Cardiac fibroblast (primary cell): Measurements from ENCODE around the gene KLHL13.
"Not testable (repeated sequence)": the region's sequence is repeated elsewhere in the genome, so short reads cannot be mapped to it uniquely, and the experiment has no call there.

Experiments used
- DNase-seq, 2 donors: peaks; one replicate each; pipeline versions ENCODE4 v3.0.0 to v3.0.0-alpha.2; 2010; ENCODE audit warnings: low read depth in 2 of 2
- H3K4me3 ChIP-seq, 2 donors: replicated peaks in 1 of 2; 1 replicate in 1 of 2; 2 replicates in 1 of 2; pipeline ENCODE4 v1.5.1; 2011; ENCODE audit warnings: low read depth in 2 of 2, low read length in 2 of 2, mild to moderate bottlenecking in 2 of 2, moderate library complexity in 1 of 2
- TF ChIP-seq, protein P1 (sequence below): IDR thresholded peaks from one replicate; pipeline ENCODE4 v1.5.1; 2011; ENCODE audit warnings: low read depth, mild to moderate bottlenecking, low read length, inconsistent platforms

The KLHL13 gene

GRCh38 chrX:118148737-118149136 lies 32.1 kb upstream of the KLHL13 start:
- TF ChIP-seq, protein P1, sequence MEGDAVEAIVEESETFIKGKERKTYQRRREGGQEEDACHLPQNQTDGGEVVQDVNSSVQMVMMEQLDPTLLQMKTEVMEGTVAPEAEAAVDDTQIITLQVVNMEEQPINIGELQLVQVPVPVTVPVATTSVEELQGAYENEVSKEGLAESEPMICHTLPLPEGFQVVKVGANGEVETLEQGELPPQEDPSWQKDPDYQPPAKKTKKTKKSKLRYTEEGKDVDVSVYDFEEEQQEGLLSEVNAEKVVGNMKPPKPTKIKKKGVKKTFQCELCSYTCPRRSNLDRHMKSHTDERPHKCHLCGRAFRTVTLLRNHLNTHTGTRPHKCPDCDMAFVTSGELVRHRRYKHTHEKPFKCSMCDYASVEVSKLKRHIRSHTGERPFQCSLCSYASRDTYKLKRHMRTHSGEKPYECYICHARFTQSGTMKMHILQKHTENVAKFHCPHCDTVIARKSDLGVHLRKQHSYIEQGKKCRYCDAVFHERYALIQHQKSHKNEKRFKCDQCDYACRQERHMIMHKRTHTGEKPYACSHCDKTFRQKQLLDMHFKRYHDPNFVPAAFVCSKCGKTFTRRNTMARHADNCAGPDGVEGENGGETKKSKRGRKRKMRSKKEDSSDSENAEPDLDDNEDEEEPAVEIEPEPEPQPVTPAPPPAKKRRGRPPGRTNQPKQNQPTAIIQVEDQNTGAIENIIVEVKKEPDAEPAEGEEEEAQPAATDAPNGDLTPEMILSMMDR: no peak
- no peak overlapping the region for H3K4me3 ChIP-seq

DNA sequence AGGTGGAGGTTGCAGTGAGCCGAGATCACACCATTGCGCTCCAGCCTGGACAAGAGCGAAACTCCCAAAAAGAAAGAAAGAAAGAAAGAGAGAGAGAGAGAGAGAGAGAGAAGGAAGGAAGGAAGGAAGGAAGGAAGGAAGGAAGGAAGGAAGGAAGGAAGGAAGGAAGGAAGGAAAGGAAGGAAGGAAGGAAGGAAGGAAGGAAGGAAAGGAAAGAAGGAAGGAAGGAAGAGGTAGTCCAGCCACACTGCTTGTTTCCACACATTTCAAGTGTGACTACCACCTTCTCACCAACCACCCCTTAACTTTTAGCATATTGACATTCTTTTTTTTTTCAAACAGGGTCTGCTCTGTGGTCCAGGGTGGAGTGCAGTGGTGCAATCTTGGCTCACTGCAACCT lies 31.2 kb upstream of the KLHL13 start:
- not testable (repeated sequence) for DNase-seq, H3K4me3 ChIP-seq

More at GRCh38 chrX:118148737-118149136, 32.1 kb upstream of the KLHL13 start:
- DNase-seq: no peak

- TF ChIP-seq, protein P1: no peak
- H3K4me3 ChIP-seq: no peak overlapping the region
- no peak for DNase-seq
Measured at GRCh38 chrX:118143578-118143977, 27.0 kb upstream of the KLHL13 start.

DNA sequence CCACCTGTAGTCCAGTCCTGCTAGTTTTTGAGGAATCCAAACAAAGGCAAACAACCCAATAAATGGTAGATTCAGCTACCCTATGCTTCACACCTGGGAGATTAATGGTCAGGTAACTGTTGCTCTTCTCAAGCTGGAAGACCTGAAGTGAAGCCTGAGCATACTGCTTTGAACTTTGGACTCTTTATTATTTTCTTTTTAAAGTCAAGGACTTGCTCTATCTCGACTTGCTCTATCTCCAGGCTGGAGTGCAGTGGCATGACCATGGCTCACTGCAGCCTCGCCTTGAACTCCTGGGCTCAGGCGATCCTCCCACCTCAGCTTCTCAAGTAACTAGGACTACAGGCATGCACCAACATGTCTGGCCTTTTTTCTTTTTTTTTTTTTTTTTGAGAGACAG lies 14.7 kb upstream of the KLHL13 start:
- TF ChIP-seq, protein P1: no peak
- DNase-seq: no peak
- no peak overlapping the region for H3K4me3 ChIP-seq

DNA sequence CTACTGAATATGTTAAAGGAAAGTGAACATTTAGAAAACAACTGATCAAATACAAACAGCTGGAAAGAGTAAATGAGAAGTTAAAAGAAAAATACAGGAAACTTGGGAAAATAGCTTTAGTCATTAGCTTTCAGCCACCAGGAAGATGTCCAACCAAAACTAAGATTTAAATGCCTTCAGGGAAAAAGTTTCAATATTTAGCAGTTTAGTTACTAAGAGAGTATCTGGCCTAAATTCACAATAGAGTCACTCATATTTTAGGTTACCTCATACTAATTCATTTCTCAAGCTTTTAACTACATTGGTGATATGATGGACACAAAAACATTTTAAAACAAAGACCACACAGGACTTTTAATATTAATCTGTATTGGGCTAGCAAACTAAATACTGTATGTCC lies 13.1 kb upstream of the KLHL13 start:
- TF ChIP-seq, protein P1: no peak
- no peak for DNase-seq

DNA sequence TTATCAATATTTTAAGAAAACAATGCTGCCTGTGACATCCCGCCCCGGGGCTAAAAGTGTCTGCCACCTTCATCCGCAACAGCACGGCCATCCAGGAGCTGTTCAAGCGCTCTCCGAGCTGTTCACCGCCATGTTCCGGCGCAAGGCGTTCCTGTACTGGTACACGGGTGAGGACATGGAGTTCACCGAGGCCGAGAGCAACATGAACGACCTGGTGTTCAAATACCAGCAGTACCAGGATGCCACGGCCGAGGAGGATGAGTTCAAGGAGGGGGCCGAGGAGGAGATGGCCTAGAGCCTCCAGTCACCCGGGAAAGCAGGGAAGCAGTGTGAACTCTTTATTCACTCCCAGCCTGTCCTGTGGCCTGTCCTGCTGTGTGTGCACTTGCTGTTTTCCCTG lies 12.1 kb upstream of the KLHL13 start:
- DNase-seq: no peak
- TF ChIP-seq, protein P1: no peak
- no peak overlapping the region for H3K4me3 ChIP-seq

More for the DNA sequence above, 13.1 kb upstream of the KLHL13 start:
- no peak overlapping the region for H3K4me3 ChIP-seq

- TF ChIP-seq, protein P1: no peak
- H3K4me3 ChIP-seq: no peak overlapping the region
- no peak for DNase-seq
Measured at GRCh38 chrX:118126286-118126685, 9.7 kb upstream of the KLHL13 start.

GRCh38 chrX:118124243-118124642 lies 7.6 kb upstream of the KLHL13 start:
- H3K4me3 ChIP-seq, DNase-seq: not testable (repeated sequence)
